ENCODE data around the gene MAP1LC3B. TPM values are rescaled to one million over a fixed set of nuclear protein-coding genes. Genes with fewer than 3 reads are reported as not detected.
"Not testable (repeated sequence)": the region's sequence is repeated elsewhere in the genome, so short reads cannot be mapped to it uniquely, and the experiment has no call there.

MAP1LC3B gene
- total and polyA plus RNA-seq, 2 experiments from 2014 or later: 73.3 to 134 TPM

GRCh38 chr16:87376660-87377059, 15.5 kb upstream of the MAP1LC3B start:
- peaks cover 39% of the 10 kb centered on the region for H4K20me1 ChIP-seq (ENCODE audit: insufficient read depth, poor library complexity, severe bottlenecking)
- TF ChIP-seq EZH2 (IDR thresholded peaks at IDR 0.05; ENCODE audit: borderline replicate concordance) (no peak), CTCF (IDR thresholded peaks at IDR 0.05; ENCODE audit: poor library complexity) (no peak), EZH2phosphoT487 (IDR thresholded peaks at IDR 0.05; ENCODE audit: low read depth, severe bottlenecking, unreplicated experiment) (no peak)
- no peaks in the 10 kb centered on the region for H3K9me3 ChIP-seq (ENCODE audit: low read depth)
- no peak overlapping the region for H3K4me3 ChIP-seq
- H3K27me3 ChIP-seq: no peaks in the 10 kb centered on the region
- H3K36me3 ChIP-seq (replicated peaks; ENCODE audit: insufficient read depth, low read depth): no peaks in the 10 kb centered on the region
- no peak for DNase-seq (ENCODE audit: low spot score)
- no peak overlapping the region for H3K4me2 ChIP-seq
- H3K79me2 ChIP-seq: peaks cover 99% of the 10 kb centered on the region
- H2AFZ ChIP-seq: no peak overlapping the region
- no peaks in the 10 kb centered on the region for H3K9me2 ChIP-seq (replicated peaks; ENCODE audit: insufficient read depth)
- no peak overlapping the region for H3K27ac ChIP-seq
- 89% methylated on average over 6 of the region's 6 CpGs for WGBS (ENCODE audit: low lambda C conversion rate, missing lambda C conversion rate)
- H3K4me1 ChIP-seq (ENCODE audit: insufficient read depth): peaks cover 12% of the 10 kb centered on the region

GRCh38 chr16:87379312-87379752, 12.8 kb upstream of the MAP1LC3B start:
- 81% methylated on average over 3 of the region's 3 CpGs for WGBS (ENCODE audit: low lambda C conversion rate, missing lambda C conversion rate)
- H3K4me1 ChIP-seq (ENCODE audit: insufficient read depth): peaks cover 21% of the 10 kb centered on the region
- DNase-seq (ENCODE audit: low spot score): peak; percentile 62
- H3K4me3 ChIP-seq; H2AFZ ChIP-seq; H3K36me3 ChIP-seq (replicated peaks; ENCODE audit: insufficient read depth, low read depth); H3K9me3 ChIP-seq (ENCODE audit: low read depth); H3K9me2 ChIP-seq (replicated peaks; ENCODE audit: insufficient read depth); H3K27me3 ChIP-seq: not testable (repeated sequence)
- H3K27ac ChIP-seq: peak overlapping the region; percentile 77
- peaks cover 35% of the 10 kb centered on the region for H4K20me1 ChIP-seq (ENCODE audit: insufficient read depth, poor library complexity, severe bottlenecking)
- peaks cover 84% of the 10 kb centered on the region for H3K79me2 ChIP-seq
- peak overlapping the region; percentile 58 for H3K4me2 ChIP-seq

GRCh38 chr16:87380403-87380802, 11.7 kb upstream of the MAP1LC3B start:
- Histone ChIP-seq H4K20me1 (ENCODE audit: insufficient read depth, poor library complexity, severe bottlenecking) (peaks cover 35% of the 10 kb centered on the region), H3K4me3 (no peak overlapping the region), H3K9me2 (replicated peaks; ENCODE audit: insufficient read depth) (no peaks in the 10 kb centered on the region), H2AFZ (no peak overlapping the region), H3K4me1 (ENCODE audit: insufficient read depth) (peaks cover 21% of the 10 kb centered on the region), H3K79me2 (peaks cover 74% of the 10 kb centered on the region), H3K36me3 (replicated peaks; ENCODE audit: insufficient read depth, low read depth) (no peaks in the 10 kb centered on the region), H3K9me3 (ENCODE audit: low read depth) (no peaks in the 10 kb centered on the region), H3K4me2 (peak overlapping the region; percentile 96), H3K27ac (peak overlapping the region; percentile 66), H3K27me3 (no peaks in the 10 kb centered on the region)
- no peak for TF ChIP-seq EZH2phosphoT487 (IDR thresholded peaks at IDR 0.05; ENCODE audit: low read depth, severe bottlenecking, unreplicated experiment)
- TF ChIP-seq EZH2 (IDR thresholded peaks at IDR 0.05; ENCODE audit: borderline replicate concordance): no peak
- no peak for TF ChIP-seq CTCF (IDR thresholded peaks at IDR 0.05; ENCODE audit: poor library complexity)
- no peak for DNase-seq (ENCODE audit: low spot score)
- WGBS (ENCODE audit: low lambda C conversion rate, missing lambda C conversion rate): 94% methylated on average over 10 of the region's 10 CpGs

GRCh38 chr16:87380881-87381280, 11.3 kb upstream of the MAP1LC3B start:
- Histone ChIP-seq H3K27ac (peak overlapping the region; percentile 66), H3K9me3 (ENCODE audit: low read depth) (no peaks in the 10 kb centered on the region), H3K4me1 (ENCODE audit: insufficient read depth) (peaks cover 21% of the 10 kb centered on the region), H4K20me1 (ENCODE audit: insufficient read depth, poor library complexity, severe bottlenecking) (peaks cover 35% of the 10 kb centered on the region), H2AFZ (no peak overlapping the region), H3K36me3 (replicated peaks; ENCODE audit: insufficient read depth, low read depth) (no peaks in the 10 kb centered on the region), H3K4me2 (peak overlapping the region; percentile 96), H3K79me2 (peaks cover 69% of the 10 kb centered on the region), H3K9me2 (replicated peaks; ENCODE audit: insufficient read depth) (no peaks in the 10 kb centered on the region), H3K4me3 (no peak overlapping the region), H3K27me3 (no peaks in the 10 kb centered on the region)
- TF ChIP-seq EZH2phosphoT487 (IDR thresholded peaks at IDR 0.05; ENCODE audit: low read depth, severe bottlenecking, unreplicated experiment): no peak
- TF ChIP-seq CTCF (IDR thresholded peaks at IDR 0.05; ENCODE audit: poor library complexity): no peak
- DNase-seq (ENCODE audit: low spot score): no peak
- WGBS (ENCODE audit: low lambda C conversion rate, missing lambda C conversion rate): 76% methylated on average over 4 of the region's 4 CpGs
